ENCODE measurements around the gene SKP2.
"Not testable (repeated sequence)": the region's sequence is repeated elsewhere in the genome, so short reads cannot be mapped to it uniquely, and the experiment has no call there.

Gene SKP2

GRCh38 chr5:36151434-36152323, at the start of gene SKP2, which contains the start of gene LMBRD2:
TSS of gene SKP2 (plus strand) at chr5:36152111. CDS start at chr5:36152263, 152 bp downstream.
TSS of gene LMBRD2 (minus strand) at chr5:36151887. CDS start at chr5:36143349, 8,538 bp downstream.
- peak; percentile 96 for FAIRE-seq

GRCh38 chr5:36105819-36106218, 46.1 kb upstream of the SKP2 start:
- FAIRE-seq: no peak

- FAIRE-seq: peak; percentile 85
Observed at GRCh38 chr5:36108758-36109460, 43.0 kb upstream of the SKP2 start.

DNA sequence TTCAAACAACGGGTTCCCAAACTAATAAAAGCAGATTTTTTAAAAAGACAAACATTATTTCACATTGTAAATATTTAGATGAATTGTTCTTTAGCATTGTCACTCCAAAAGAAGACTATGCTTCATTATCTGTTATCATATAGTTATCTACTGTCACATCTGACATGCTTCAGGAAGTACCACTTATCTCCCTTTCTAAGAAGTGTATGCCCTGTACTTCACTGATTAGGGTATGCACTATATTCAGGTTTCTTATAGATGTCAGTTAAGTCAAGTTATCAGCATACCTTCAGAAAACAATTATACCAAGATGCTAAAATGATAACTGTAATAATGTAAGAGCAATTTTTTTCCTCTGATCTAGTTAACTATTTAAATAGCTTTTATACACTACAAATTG, 40.7 kb upstream of the SKP2 start:
- no peak for FAIRE-seq

- FAIRE-seq: no peak
Observed at GRCh38 chr5:36125868-36126267, 26.0 kb upstream of the SKP2 start.

DNA sequence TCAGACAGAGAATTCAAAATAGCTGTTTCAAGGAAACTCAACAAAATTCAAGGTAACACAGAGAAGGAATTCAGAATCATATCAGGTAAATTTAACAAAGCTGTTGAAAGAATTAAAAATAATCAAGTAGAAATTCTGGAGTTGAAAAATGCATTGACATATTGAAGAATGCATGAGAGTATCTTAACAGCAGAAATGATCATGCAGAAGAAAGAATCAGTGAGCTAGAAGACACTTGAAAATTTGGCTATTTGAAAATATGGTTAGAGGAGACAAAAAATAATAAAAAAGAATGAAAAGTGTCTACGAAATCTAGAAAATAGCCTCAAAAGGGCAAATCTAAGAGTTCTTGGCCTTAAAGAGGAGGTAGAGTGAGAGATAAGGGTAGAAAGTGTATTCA, 23.1 kb upstream of the SKP2 start:
- FAIRE-seq: no peak

DNA sequence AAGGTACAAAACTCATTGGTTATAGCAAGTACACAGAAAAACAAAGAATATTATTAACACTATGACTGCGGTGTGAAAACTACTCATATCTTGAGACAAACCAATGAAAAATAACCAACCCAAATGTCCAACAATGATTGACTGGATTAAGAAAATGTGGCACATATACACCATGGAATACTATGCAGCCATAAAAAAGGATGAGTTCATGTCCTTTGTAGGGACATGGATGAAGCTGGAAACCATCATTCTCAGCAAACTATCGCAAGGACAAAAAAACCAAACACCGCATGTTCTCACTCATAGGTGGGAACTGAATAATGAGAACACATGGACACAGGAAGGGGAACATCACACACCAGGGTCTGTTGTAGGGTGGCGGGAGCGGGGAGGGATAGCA, 22.2 kb upstream of the SKP2 start:
- not testable (repeated sequence) for FAIRE-seq

DNA sequence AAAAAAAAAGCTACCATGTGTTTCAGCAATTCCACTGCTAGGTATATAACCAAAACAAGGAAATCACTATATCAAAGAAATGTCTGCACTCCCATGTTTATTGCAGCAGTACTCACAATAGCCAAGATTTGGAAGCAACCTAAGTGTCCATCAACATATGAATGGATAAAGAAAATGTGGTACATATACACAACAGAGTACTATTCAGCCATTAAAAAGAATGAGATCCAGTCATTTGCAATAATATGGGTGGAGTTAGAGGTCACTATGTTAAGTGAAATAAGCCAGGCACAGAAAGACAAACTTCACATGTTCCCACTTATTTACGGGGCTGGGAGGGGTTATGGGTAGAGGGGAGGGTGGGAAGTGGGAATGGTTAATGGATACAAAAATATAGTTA, 18.9 kb upstream of the SKP2 start:
- FAIRE-seq: not testable (repeated sequence)

- no peak for FAIRE-seq
Observed at GRCh38 chr5:36135988-36136387, 15.9 kb upstream of the SKP2 start.

DNA sequence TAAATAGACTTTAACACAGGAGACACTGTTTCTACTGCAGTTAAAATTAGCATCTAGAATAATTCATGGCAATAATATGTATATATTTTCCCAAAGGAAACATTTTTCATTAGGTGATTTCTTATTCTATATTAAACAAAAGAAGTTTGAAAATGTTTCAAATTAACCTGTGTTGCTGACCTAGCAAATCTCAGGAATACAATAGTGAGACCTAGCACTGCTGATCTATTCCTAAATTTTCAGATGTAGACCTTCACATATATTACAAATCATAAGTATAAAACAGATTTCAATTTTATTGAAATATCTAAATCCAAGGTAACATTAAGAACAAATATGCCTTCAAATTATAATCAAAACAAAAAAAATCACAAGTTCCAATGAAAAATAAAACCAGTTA, 15.3 kb upstream of the SKP2 start:
- no peak for FAIRE-seq

DNA sequence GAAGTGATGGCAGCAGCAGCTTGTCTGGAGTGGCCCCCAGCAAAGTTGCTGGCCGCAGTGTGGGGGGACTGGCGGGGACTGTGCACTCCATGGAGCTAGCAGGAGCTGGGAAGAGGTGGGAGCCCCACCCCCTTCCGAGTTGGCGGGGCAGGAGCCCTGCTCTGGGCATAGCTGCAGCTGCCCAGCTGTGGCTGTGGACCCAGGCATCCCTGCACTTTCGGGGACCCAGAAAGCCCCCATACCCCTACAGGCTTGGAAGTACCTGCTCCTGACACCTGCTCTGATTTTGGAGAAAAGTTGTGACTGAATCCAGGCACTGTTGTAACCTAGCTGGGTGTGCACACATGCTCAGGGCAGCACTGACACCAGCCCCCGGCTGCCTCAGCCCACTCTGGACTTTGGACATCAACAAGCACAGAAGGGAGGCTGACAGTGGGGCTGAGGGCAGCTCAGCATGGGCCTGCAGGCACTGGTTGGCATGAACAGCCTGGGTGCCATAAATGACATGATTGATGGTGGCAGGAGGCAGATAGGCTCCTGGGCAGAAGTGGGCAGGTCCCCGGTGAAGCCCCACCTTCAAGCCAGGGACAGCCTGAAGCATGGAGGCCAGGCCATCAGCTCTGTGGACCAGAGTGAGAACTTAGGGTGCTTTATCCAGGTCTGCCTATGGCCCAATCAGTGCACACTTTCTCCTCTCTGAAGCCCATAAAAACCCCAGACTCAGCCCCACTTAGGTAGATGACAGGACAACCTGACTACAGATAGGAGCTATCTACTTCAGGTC, 12.8 kb upstream of the SKP2 start:
- FAIRE-seq: no peak

- no peak for FAIRE-seq
Observed at GRCh38 chr5:36145311-36145710, 6.6 kb upstream of the SKP2 start.

GRCh38 chr5:36146390-36146789, 5.5 kb upstream of the SKP2 start:
- FAIRE-seq: no peak

- no peak for FAIRE-seq
Observed at GRCh38 chr5:36147681-36148080, 4.2 kb upstream of the SKP2 start.

DNA sequence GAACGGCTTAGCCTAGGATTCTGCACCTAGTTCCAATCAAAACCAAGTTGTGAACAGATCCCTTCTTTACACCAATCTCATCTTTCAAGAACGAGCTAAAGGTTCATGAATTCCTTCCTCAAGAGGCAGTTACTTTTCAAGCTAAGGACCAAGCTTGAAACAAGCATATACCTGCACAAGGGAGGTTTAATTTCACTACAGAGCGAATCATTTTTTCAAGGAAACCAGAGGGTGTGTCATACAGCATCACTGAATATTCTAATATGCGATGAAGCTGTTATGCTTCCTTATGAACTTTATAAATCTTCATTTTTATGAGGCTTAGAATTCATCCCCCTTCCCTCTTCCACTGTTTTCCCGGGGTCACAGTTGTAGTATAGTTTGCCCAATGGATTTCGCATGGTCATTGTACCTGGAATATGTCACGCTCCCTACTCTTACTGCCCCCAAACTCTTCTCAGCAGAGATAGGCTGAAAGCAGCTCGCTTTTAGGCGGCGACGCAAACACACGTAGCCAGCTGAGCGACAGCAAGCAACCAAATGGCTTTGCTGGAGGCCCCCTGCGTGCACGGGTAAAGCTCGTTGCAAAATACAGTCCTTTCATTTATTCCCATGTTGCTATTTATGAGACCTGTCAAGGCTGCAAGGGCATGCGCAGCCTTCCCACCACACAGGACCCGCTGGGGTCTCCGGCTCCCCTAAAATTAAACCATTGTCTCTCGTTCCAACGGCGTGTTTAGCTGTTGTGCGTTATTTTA, 1.1 kb upstream of the SKP2 start:
- no peak for FAIRE-seq

DNA sequence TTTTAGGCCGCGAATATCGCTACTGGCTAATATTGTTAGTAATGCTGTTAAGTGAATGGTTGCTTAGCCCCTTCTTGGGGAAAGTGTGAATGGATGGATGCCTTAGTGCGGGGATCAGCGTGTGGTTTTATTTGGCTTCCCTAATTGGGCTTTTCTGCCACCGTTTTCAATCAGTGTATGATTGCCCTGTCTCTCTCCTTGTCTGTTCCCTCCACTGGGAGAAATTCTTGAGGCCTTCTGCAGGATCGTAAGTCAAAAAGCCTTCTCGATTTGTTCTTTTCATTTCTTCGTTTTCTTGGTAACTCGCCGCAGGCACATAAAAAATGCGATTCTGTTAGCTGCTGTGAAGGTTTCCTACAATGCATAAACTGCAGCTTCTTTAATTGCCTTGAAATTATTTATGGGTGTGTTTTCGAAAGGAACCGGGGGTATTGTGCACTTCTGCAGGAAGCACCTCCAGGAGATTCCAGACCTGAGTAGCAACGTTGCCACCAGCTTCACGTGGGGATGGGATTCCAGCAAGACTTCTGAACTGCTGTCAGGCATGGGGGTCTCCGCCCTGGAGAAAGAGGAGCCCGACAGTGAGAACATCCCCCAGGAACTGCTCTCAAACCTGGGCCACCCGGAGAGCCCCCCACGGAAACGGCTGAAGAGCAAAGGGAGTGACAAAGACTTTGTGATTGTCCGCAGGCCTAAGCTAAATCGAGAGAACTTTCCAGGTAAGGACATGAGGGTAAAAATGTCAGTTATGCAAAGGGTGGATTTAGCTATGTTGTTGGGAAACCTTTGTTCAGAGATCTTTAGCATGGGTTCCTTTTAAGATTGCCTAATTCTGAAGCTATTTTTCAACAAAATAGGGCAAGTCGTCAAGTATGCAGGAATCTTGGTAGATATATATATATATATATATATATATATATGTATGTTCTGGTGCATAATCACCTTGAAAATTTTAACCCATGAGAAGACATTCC, 700 bp downstream of the SKP2 start:
- FAIRE-seq: no peak

- no peak for FAIRE-seq
Observed at GRCh38 chr5:36153298-36153677, 1.4 kb downstream of the SKP2 start.

DNA sequence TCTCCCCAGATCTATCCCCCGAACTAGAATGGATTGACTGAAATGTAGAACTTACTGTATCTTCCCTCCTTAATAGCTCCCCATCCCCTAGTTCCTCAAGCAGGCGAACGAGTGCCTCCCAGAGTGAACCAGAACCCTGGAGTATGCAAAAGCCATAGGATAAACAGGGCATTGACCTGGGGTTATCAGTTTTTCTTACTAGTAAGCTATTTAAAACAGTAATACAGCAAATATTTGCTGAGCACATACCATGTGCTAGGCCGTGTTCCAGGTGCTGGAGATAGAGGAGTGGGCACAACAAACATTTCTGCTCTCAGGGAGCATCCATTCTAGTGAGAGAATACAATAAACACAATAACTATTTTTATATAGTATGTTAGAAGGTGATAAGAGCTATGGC, 1.8 kb downstream of the SKP2 start:
- FAIRE-seq: no peak

GRCh38 chr5:36155291-36155690, 3.4 kb downstream of the SKP2 start:
- FAIRE-seq: no peak

GRCh38 chr5:36156121-36156601, 4.2 kb downstream of the SKP2 start:
- no peak for FAIRE-seq

GRCh38 chr5:36156619-36157018, 4.7 kb downstream of the SKP2 start:
- no peak for FAIRE-seq
